SU-DHL-6 (cell line): ENCODE data around the gene NCOA5.

ENCODE experiments used
- CTCF ChIP-seq: fragments of 200-600 bp; sonication (generic); IDR thresholded peaks from one replicate; pipeline ENCODE4 v1.5.1; 2017; ENCODE audit warnings: antibody characterized with exemption, mild to moderate bottlenecking, low read length, moderate library complexity; ENCODE audit not compliant: insufficient read depth, poor library complexity, severe bottlenecking
- EZH2phosphoT487 ChIP-seq: fragments of 200-600 bp; sonication (generic), shearing (Covaris generic); conservative IDR thresholded peaks from 2 replicates; pipeline ENCODE4 v1.6.1; 2018; ENCODE audit warnings: mild to moderate bottlenecking, antibody characterized with exemption, low read length, moderate library complexity, mixed read lengths

GRCh38 chr20:46118481-46119020 is 28.8 kb upstream of the NCOA5 start:
- no peak for TF ChIP-seq CTCF
- no peak for TF ChIP-seq EZH2phosphoT487
